T-helper 17 cell (primary cell): ENCODE measurements around the gene DAGLA. TPM values are rescaled to one million over a fixed set of nuclear protein-coding genes. Genes with fewer than 3 reads are reported as not detected.

Source experiments
- ATAC-seq: fragments of 150-1000 bp; cut with Tn5 transposase; 2 replicates; pipeline ENCODE4 v1.10.0; 2021; ENCODE audit warnings: mild to moderate bottlenecking, moderate library complexity
- DNase-seq, 3 donors: peaks; one replicate each; pipeline versions ENCODE4 v3.0.0 to v3.0.0-alpha.2; 2020 to 2021
- H3K9me3 ChIP-seq: one replicate; pipeline ENCODE4 v1.7.0; 2013; ENCODE audit warnings: low read length, mild to moderate bottlenecking; ENCODE audit not compliant: control insufficient read depth, poor library complexity, severe bottlenecking
- H3K27ac Mint-ChIP-seq: one replicate; pipeline ENCODE4 v1.8.0; 2022; ENCODE audit warnings: mild to moderate bottlenecking, moderate library complexity, mixed read lengths
- H3K27me3 Mint-ChIP-seq: one replicate; pipeline ENCODE4 v1.8.0; 2022; ENCODE audit warnings: mixed read lengths
- H3K36me3 Mint-ChIP-seq: one replicate; pipeline ENCODE4 v1.8.0; 2022; ENCODE audit warnings: low read depth, mixed read lengths
- H3K4me1 Mint-ChIP-seq: one replicate; pipeline ENCODE4 v1.8.0; 2022; ENCODE audit warnings: mild to moderate bottlenecking, mixed read lengths
- H3K4me3 Mint-ChIP-seq: one replicate; pipeline ENCODE4 v1.8.0; 2022; ENCODE audit warnings: mild to moderate bottlenecking, moderate library complexity, mixed read lengths
- total RNA-seq, 4 donors: library from RNA in 2 of 4; stranded (reverse) in 2 of 4; gene quantifications; one replicate each; pipeline ENCODE4 v1.2.3 and lab custom pipeline; 2022 to 2026

Gene DAGLA, protein sequence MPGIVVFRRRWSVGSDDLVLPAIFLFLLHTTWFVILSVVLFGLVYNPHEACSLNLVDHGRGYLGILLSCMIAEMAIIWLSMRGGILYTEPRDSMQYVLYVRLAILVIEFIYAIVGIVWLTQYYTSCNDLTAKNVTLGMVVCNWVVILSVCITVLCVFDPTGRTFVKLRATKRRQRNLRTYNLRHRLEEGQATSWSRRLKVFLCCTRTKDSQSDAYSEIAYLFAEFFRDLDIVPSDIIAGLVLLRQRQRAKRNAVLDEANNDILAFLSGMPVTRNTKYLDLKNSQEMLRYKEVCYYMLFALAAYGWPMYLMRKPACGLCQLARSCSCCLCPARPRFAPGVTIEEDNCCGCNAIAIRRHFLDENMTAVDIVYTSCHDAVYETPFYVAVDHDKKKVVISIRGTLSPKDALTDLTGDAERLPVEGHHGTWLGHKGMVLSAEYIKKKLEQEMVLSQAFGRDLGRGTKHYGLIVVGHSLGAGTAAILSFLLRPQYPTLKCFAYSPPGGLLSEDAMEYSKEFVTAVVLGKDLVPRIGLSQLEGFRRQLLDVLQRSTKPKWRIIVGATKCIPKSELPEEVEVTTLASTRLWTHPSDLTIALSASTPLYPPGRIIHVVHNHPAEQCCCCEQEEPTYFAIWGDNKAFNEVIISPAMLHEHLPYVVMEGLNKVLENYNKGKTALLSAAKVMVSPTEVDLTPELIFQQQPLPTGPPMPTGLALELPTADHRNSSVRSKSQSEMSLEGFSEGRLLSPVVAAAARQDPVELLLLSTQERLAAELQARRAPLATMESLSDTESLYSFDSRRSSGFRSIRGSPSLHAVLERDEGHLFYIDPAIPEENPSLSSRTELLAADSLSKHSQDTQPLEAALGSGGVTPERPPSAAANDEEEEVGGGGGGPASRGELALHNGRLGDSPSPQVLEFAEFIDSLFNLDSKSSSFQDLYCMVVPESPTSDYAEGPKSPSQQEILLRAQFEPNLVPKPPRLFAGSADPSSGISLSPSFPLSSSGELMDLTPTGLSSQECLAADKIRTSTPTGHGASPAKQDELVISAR
- total RNA-seq (1 to 10 TPM; 1.3 to 2.1 TPM), total RNA-seq (lab: John Stamatoyannopoulos, UW) (0.93 to 7.8 reads per million in 2 donors)

DNA sequence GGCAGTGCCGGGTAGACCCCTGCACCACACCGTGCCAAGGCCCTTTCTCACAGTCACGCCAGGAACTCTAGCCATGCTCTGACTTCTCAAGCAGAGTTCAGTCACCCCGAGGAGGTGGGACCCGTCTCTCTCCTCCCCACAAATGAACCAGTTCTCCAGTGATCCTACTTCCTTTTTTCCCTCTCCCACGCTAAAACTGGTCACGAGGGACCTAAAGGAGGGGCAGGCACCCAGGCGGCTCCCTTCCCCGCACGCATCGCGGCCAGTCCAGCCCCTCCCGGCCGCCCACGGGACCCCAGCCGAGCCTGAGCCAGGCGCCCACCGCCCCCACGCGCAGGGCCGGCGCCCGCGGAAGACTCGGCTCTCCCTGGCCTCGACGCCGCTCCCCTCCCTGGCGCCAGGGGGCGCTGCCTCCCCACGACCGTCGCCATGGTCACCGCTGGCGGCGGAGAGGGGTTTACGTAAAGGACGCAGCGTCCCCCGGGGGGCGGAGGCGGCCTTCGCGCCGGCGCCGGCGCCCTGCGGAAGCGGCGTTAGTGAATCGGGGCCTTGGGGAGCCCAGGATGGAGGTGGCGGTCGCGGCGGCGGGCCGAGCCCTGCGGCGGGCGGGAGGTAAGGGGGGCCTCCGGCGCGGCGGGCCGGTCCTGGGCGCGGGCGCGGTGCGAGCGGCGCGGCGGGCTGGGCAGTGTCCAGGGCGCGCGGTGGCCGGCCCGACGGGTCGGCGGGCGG, at the start of gene DAGLA:
Gene DAGLA (plus strand): TSS at position 499 of the 729 bp plus-strand sequence. CDS start 39,765 bp downstream, outside the sequence.
- H3K4me1 Mint-ChIP-seq: peaks cover 5% of the 10 kb centered on the region
- H3K9me3 ChIP-seq: no peaks in the 10 kb centered on the region
- no peaks in the 10 kb centered on the region for H3K36me3 Mint-ChIP-seq
- H3K27me3 Mint-ChIP-seq: peaks cover 43% of the 10 kb centered on the region
- ATAC-seq (peak; percentile 77), DNase-seq (peak; percentile 73 to 82 (median 75))
- H3K27ac Mint-ChIP-seq: no peak within 1 kb of the TSS
- H3K4me3 Mint-ChIP-seq: peak within 1 kb of the TSS; percentile 12

DNA sequence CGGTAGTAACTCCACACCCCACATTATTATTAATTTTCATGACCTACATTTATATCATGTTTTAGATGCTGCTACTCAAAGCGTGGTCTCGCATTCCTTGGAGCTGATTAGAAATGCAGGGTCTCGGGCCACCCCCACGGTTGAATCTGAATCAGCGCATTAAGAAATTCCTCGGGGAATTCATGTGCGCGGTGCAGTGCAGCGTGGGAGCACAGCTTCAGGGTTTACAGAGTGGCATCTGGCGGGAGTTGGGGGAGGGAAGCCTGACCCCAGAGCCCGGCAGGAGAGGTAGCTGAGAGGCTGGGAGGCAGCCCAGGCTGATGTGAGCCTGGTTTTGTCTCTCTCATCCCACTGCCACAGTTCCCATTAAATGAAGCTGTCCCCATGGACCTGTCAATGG, 48.1 kb upstream of the DAGLA start:
- Mint-ChIP-seq H3K36me3 (peaks cover 2% of the 10 kb centered on the region), H3K4me3 (no peak overlapping the region), H3K27me3 (peaks cover 34% of the 10 kb centered on the region), H3K4me1 (peaks cover 8% of the 10 kb centered on the region), H3K27ac (no peak overlapping the region)
- DNase-seq: no peak
- no peaks in the 10 kb centered on the region for H3K9me3 ChIP-seq
- ATAC-seq: no peak

DNA sequence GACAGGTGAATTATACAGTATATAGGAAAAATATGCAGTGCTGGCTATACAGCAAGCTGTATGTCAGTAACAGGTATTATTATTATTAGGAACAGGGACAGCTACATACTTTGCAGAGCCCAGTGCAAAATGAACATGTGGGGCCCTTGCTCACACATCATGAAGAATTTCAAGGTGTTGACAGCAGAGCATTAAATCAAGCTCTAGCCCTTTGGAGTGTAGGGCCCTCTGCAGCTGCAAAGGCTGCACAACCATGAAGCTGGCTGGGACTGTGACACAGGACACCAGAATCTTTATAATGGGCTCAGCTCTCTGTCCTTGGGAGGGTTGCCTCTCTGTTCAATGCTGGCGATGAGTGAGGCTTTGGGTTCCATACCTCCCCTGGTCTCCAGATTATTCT, 44.9 kb upstream of the DAGLA start:
- no peaks in the 10 kb centered on the region for H3K9me3 ChIP-seq
- ATAC-seq (no peak), DNase-seq (no peak)
- no peak overlapping the region for H3K4me3 Mint-ChIP-seq
- H3K4me1 Mint-ChIP-seq: no peaks in the 10 kb centered on the region
- peaks cover 6% of the 10 kb centered on the region for H3K27me3 Mint-ChIP-seq
- H3K27ac Mint-ChIP-seq: no peak overlapping the region
- no peaks in the 10 kb centered on the region for H3K36me3 Mint-ChIP-seq

GRCh38 chr11:61635787-61636186, 44.4 kb upstream of the DAGLA start:
- Mint-ChIP-seq H3K27ac (no peak overlapping the region), H3K4me3 (no peak overlapping the region), H3K27me3 (peaks cover 5% of the 10 kb centered on the region), H3K4me1 (no peaks in the 10 kb centered on the region), H3K36me3 (no peaks in the 10 kb centered on the region)
- no peak for DNase-seq
- no peak for ATAC-seq
- no peaks in the 10 kb centered on the region for H3K9me3 ChIP-seq

- ATAC-seq: no peak
- Mint-ChIP-seq H3K27me3 (peaks cover 10% of the 10 kb centered on the region), H3K4me1 (no peaks in the 10 kb centered on the region), H3K36me3 (no peaks in the 10 kb centered on the region), H3K4me3 (no peak overlapping the region), H3K27ac (no peak overlapping the region)
- no peaks in the 10 kb centered on the region for H3K9me3 ChIP-seq
- no peak for DNase-seq
Observed at GRCh38 chr11:61636676-61637075, 43.5 kb upstream of the DAGLA start.

GRCh38 chr11:61637277-61637676, 42.9 kb upstream of the DAGLA start:
- Mint-ChIP-seq H3K4me3 (no peak overlapping the region), H3K27me3 (peaks cover 11% of the 10 kb centered on the region)

GRCh38 chr11:61639816-61640443, 40.3 kb upstream of the DAGLA start:
- H3K27ac Mint-ChIP-seq: no peak overlapping the region
- no peaks in the 10 kb centered on the region for H3K9me3 ChIP-seq
- DNase-seq (no peak), ATAC-seq (no peak)
- H3K36me3 Mint-ChIP-seq: no peaks in the 10 kb centered on the region
- H3K27me3 Mint-ChIP-seq: peaks cover 17% of the 10 kb centered on the region
- H3K4me3 Mint-ChIP-seq: no peak overlapping the region
- H3K4me1 Mint-ChIP-seq: no peaks in the 10 kb centered on the region

More at GRCh38 chr11:61637277-61637676, 42.9 kb upstream of the DAGLA start:
- Mint-ChIP-seq H3K4me1 (no peaks in the 10 kb centered on the region), H3K36me3 (no peaks in the 10 kb centered on the region), H3K27ac (no peak overlapping the region)
- DNase-seq (no peak), ATAC-seq (no peak)
- H3K9me3 ChIP-seq: no peaks in the 10 kb centered on the region

DNA sequence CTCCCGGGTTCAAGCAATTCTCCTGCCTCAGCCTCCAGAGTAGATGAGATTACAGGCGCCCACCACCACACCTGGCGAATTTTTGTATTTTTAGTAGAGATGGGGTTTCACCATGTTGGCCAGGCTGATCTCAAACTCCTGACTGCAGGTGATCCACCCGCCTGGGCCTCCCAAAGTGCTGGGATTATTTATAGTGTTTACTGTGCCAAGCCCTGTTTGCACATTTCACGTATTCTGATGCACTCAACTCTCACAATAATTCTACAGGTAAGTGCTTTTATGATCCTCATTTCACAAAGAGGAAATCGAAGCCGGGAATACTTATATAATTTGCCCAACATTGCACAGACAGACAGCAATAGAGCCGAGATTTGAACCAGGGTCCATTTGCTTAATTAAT, 38.0 kb upstream of the DAGLA start:
- H3K4me1 Mint-ChIP-seq: no peaks in the 10 kb centered on the region
- ATAC-seq: no peak

GRCh38 chr11:61645179-61645868, 34.9 kb upstream of the DAGLA start:
- Mint-ChIP-seq H3K4me1 (no peaks in the 10 kb centered on the region), H3K4me3 (no peak overlapping the region), H3K27ac (no peak overlapping the region), H3K36me3 (no peaks in the 10 kb centered on the region), H3K27me3 (peaks cover 17% of the 10 kb centered on the region)
- no peaks in the 10 kb centered on the region for H3K9me3 ChIP-seq
- ATAC-seq (no peak), DNase-seq (no peak)

More for the DNA sequence above, 38.0 kb upstream of the DAGLA start:
- DNase-seq: no peak
- no peak overlapping the region for H3K27ac Mint-ChIP-seq
- no peak overlapping the region for H3K4me3 Mint-ChIP-seq
- H3K9me3 ChIP-seq: no peaks in the 10 kb centered on the region
- H3K36me3 Mint-ChIP-seq: no peaks in the 10 kb centered on the region
- peaks cover 17% of the 10 kb centered on the region for H3K27me3 Mint-ChIP-seq

GRCh38 chr11:61647529-61647928, 32.7 kb upstream of the DAGLA start:
- DNase-seq (no peak), ATAC-seq (no peak)
- Mint-ChIP-seq H3K4me3 (no peak overlapping the region), H3K27me3 (peaks cover 13% of the 10 kb centered on the region), H3K27ac (no peak overlapping the region), H3K4me1 (no peaks in the 10 kb centered on the region), H3K36me3 (no peaks in the 10 kb centered on the region)
- H3K9me3 ChIP-seq: no peaks in the 10 kb centered on the region

DNA sequence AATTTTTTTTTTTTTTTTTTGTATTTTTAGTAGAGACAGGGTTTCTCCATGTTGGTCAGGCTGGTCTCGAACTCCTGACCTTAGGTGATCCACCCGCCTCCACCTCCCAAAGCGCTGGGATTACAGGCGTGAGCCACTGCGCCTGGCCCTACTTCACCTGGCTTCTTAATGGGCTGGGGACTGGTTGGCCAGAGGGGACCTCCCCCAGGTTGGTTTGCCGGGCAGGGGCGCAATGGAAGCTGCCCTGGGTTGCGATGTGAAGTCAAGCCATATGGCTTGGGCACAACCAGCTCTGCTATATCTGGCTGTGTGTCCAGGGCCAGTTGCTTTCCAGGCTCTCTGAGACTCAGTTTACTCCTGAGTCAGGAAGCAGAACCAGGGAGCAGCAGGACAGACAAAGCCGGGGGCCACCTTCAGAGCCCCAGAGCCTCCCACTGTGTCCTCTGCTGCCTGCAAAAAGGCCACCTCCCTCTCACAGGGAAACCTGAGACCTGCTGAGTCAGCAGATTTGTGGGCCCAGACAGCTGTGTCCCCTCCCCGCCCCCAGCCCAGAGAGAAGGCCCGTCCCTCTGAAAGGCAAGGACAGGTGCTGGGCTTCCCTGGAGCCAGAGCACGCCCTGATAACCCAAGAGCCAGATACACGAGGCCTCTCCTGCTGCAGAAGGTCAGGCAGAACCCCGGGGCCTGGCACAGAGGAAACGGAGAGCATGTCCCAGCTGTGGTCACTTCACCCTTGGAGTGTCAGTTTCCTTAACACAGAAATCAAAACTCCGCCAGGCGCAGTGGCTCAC, 29.2 kb upstream of the DAGLA start:
- no peaks in the 10 kb centered on the region for H3K9me3 ChIP-seq
- H3K27ac Mint-ChIP-seq: peak overlapping the region; percentile 9
- DNase-seq: no peak
- H3K4me1 Mint-ChIP-seq: no peaks in the 10 kb centered on the region
- no peaks in the 10 kb centered on the region for H3K36me3 Mint-ChIP-seq
- peaks cover 25% of the 10 kb centered on the region for H3K27me3 Mint-ChIP-seq
- no peak for ATAC-seq
- no peak overlapping the region for H3K4me3 Mint-ChIP-seq
